ENCODE data around the gene CYP20A1.
"Not testable (repeated sequence)": the region's sequence is repeated elsewhere in the genome, so short reads cannot be mapped to it uniquely, and the experiment has no call there.

Gene CYP20A1

DNA sequence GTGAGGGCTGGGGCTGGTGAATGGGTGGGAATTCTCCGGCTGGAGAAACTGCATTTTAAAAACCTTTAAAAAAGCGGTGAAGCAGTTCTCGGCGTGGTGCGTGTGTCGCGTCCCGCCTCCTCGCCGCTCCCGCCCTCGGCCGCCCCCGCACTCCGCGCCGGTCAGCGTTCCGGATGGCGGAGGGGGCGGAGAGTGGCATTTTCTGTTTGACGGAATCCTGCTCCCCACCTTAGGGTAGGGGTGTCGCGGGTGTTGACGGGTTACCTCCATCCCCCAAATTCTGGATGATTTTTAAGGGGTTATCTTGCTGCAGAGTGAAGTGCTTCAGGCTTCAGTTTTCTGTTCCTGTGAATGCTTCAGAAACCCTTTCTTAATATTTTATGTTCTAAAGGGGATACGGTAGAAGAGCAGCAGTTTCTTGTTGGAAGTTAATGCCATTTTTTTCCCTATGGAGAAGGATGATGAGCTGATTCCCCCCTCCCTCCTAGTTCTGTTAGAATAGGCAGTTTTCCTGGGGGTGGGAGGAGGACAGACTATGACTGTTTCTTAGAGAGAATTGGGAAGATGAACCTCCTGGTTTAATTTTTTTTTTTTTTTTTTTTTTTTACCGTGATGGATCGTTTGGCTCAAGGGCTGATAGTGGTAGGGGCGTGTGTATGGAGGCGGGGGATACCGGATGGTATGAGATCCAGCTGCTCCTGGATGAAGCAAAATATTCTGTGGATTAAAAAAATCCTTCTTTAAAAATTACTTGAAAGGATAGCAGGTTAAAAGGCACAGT, 90.1 kb downstream of the CYP20A1 start:
- TF ChIP-seq, protein P1, sequence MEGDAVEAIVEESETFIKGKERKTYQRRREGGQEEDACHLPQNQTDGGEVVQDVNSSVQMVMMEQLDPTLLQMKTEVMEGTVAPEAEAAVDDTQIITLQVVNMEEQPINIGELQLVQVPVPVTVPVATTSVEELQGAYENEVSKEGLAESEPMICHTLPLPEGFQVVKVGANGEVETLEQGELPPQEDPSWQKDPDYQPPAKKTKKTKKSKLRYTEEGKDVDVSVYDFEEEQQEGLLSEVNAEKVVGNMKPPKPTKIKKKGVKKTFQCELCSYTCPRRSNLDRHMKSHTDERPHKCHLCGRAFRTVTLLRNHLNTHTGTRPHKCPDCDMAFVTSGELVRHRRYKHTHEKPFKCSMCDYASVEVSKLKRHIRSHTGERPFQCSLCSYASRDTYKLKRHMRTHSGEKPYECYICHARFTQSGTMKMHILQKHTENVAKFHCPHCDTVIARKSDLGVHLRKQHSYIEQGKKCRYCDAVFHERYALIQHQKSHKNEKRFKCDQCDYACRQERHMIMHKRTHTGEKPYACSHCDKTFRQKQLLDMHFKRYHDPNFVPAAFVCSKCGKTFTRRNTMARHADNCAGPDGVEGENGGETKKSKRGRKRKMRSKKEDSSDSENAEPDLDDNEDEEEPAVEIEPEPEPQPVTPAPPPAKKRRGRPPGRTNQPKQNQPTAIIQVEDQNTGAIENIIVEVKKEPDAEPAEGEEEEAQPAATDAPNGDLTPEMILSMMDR (IDR thresholded peaks at IDR 0.05; ENCODE audit: insufficient read depth, low read depth, low read length, missing control alignments): no peak
- DNase-seq (ENCODE audit: low read depth): peak; percentile 58
- H3K4me3 ChIP-seq (ENCODE audit: low read depth, low read length): peak overlapping the region; percentile 67

DNA sequence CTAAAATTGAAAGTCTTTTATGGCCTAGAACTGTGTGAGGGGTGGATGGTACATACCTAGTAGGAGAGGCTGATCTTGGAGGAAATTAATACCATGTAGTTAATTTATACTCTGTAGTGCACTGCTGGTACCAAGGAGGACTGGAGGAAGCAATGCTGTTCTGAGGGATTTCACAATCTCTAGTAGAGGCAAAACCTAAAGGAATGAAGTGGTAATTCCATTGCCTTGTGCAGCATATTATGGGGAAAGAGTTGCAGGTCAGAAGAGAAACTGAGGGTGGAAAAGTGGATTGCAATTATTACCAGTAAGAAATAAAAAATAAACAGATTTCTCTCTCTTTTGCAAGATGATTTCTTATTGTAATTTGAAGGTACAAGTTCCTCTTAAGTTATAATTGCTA, 91.6 kb downstream of the CYP20A1 start:
- TF ChIP-seq, protein P1 (IDR thresholded peaks at IDR 0.05; ENCODE audit: insufficient read depth, low read depth, low read length, missing control alignments): no peak
- no peak overlapping the region for H3K4me3 ChIP-seq (ENCODE audit: low read depth, low read length)
- no peak for DNase-seq (ENCODE audit: low read depth)

DNA sequence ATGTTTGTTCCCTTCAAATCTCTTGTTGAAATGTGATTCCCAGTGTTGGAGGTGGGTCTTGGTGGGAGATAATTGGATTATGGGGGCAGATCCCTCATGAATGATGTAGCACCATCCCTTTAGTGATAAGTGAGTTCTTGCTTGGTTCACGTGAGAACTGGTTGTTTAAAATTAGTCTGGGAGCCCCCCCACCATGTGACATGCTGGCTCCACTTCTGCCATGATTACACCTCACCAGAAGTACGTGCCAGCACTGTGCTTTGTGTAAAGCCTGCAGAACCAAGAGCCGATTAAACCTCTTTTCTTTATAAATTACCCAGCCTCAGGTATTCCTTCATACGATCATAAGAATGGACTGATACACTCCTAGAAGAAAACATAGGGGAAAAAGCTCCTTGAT, 99.5 kb downstream of the CYP20A1 start:
- no peak for DNase-seq (ENCODE audit: low read depth)
- no peak overlapping the region for H3K4me3 ChIP-seq (ENCODE audit: low read depth, low read length)
- TF ChIP-seq, protein P1 (IDR thresholded peaks at IDR 0.05; ENCODE audit: insufficient read depth, low read depth, low read length, missing control alignments): no peak

DNA sequence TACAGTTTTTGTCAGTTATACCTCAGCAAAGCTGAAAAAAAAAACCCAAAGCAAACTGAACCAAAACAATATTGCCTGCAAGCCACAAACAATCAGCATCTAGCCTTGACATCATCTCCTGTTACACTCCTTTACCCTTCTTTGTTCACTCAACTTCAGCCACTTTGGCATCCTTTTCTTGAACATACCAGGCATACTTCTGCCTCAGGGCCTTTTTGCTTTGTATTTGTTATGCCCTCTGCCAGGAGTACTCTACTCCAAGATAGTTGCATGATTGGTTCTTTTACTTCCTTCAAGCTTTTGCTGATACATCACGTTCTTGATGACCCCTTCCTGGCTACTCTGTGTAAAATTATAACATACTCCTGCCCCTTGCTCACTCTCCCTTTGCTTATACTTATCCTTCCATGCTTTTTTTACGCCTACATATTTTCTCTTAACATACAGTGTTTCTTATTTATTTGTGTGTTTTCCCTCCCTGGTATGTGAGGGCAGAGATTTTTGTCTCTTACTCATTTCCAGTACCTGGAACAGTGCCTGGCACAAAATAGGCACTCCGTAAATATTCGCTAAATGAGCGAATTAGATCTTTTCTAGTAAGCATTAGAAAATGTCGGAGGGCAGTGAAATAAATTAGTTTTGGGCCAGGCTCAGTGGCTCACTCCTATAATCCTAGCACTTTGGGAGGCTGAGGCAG, 102.1 kb downstream of the CYP20A1 start:
- TF ChIP-seq, protein P1 (IDR thresholded peaks at IDR 0.05; ENCODE audit: insufficient read depth, low read depth, low read length, missing control alignments): no peak
- DNase-seq (ENCODE audit: low read depth): no peak

DNA sequence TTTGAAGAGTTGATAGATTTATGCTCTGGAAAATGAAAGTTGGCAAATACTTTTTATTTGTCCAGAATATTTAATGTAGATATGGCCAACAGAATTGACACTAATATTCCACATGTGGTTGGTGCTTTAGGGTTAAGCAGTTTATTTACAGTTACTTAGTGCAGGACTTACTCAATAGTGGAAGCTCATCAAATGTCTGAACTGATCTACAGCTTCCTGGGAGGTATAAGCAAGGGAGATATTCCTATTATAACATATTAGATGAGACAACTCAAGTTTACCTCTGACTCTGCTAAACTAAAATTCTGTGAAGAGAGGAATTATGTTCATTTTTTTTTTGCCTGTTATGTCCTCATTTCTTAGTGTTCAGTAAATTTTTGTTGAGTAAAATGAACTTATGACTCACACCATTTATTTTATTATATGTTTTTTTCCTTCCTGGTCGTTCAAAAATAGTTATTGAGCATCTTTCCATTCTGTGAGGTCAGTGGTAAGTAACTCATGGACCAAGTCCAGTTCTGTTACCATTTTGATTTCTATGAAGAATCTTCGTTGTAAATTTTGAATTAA, 103.0 kb downstream of the CYP20A1 start:
- H3K4me3 ChIP-seq (ENCODE audit: low read depth, low read length): no peak overlapping the region
- TF ChIP-seq, protein P1 (IDR thresholded peaks at IDR 0.05; ENCODE audit: insufficient read depth, low read depth, low read length, missing control alignments): no peak
- DNase-seq (ENCODE audit: low read depth): no peak

More for the DNA sequence above, 102.1 kb downstream of the CYP20A1 start:
- no peak overlapping the region for H3K4me3 ChIP-seq (ENCODE audit: low read depth, low read length)

DNA sequence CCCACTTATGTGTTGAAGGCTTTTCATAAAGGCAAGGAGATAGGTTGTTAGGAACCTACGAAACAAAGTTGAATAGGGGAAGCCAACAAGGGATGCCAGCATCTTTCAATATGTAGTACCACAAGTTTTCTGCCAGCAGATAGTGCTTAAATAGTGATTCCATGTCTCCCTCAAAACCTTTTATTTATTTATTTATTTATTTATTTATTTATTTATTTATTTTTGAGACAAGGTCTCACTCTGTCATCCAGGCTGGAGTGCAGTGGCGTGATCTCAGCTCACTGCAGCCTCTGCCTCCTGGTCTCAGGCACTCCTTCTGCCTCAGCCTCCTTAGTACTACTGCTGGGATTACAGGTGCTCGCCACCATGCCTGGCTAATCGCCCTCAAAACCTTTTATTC, 103.6 kb downstream of the CYP20A1 start:
- not testable (repeated sequence) for H3K4me3 ChIP-seq (ENCODE audit: low read depth, low read length); DNase-seq (ENCODE audit: low read depth)

DNA sequence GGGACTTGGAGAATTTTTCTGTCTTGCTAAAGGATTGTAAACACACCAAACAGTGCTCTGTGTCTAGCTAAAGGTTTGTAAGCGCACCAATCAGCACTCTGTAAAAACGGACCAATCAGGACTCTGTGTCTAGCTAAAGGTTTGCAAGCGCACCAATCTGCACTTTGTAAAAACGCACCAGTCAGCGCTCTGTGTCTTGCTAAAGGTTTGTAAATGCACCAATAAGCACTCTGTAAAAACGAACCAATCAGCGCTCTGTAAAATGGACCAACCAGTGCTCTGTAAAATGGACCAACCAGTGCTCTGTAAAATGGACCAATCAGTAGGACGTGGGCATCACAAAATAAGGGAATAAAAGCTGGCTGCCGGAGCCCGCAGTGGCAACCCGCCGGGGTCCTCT, 105.8 kb downstream of the CYP20A1 start:
- no peak for DNase-seq (ENCODE audit: low read depth)
- TF ChIP-seq, protein P1 (IDR thresholded peaks at IDR 0.05; ENCODE audit: insufficient read depth, low read depth, low read length, missing control alignments): no peak
- no peak overlapping the region for H3K4me3 ChIP-seq (ENCODE audit: low read depth, low read length)
